Measurements from ENCODE around the gene STAC2. TPM values are rescaled to one million over a fixed set of nuclear protein-coding genes. Genes with fewer than 3 reads are reported as not detected.

STAC2 gene
- total and polyA plus RNA-seq, 2 of the 13 experiments (the other 11 are each of a cell fraction or from before 2014, with no cell fraction given): not detected

GRCh38 chr17:39200070-39200879, 25.5 kb downstream of the STAC2 start, which contains the start of gene RPL19 (continued):
- TF ChIP-seq MAZ (IDR thresholded peaks at IDR 0.05; ENCODE audit: borderline replicate concordance, low read depth, low read length) (no peak), MAZ (CRISPR knock-in tag; IDR thresholded peaks at IDR 0.05; ENCODE audit: low read depth) (peak; percentile 87), ZNF382 (CRISPR knock-in tag; IDR thresholded peaks at IDR 0.05; ENCODE audit: borderline replicate concordance) (no peak), FOXO1 (CRISPR knock-in tag; IDR thresholded peaks at IDR 0.05) (peak; percentile 54), SRSF4 (IDR thresholded peaks at IDR 0.05; ENCODE audit: low read depth, low read length, poor library complexity, severe bottlenecking) (no peak), FOXM1 (CRISPR knock-in tag; IDR thresholded peaks at IDR 0.05) (0 out of 2 replicates have a peak, but pooled peaks have one; percentile 23), YEATS4 (CRISPR knock-in tag; IDR thresholded peaks at IDR 0.05; ENCODE audit: borderline replicate concordance) (peak; percentile 86; the same call in 1 of the 2 replicates), SNAPC5 (CRISPR knock-in tag; IDR thresholded peaks at IDR 0.05; ENCODE audit: borderline replicate concordance) (no peak), ZZZ3 (CRISPR knock-in tag; IDR thresholded peaks at IDR 0.05; ENCODE audit: borderline replicate concordance) (peak; percentile 92; the same call in 1 of the 2 replicates), MED13 (CRISPR knock-in tag; IDR thresholded peaks at IDR 0.05) (peak; percentile 37; the same call in 1 of the 2 replicates), ZNF781 (CRISPR knock-in tag; IDR thresholded peaks at IDR 0.05; ENCODE audit: borderline replicate concordance, not compliant biosample characterization) (peak; percentile 73), KAT8 (CRISPR knock-in tag; IDR thresholded peaks at IDR 0.05) (peak; percentile 76; the same call in 1 of the 2 replicates), KLF15 (CRISPR knock-in tag; IDR thresholded peaks at IDR 0.05; ENCODE audit: borderline replicate concordance) (peak; percentile 80; the same call in 1 of the 2 replicates), ZNF569 (CRISPR knock-in tag; IDR thresholded peaks at IDR 0.05; ENCODE audit: borderline replicate concordance) (no peak; the same call in 1 of the 2 replicates), ZNF160 (CRISPR knock-in tag; IDR thresholded peaks at IDR 0.05) (peak; percentile 45; the same call in 1 of the 2 replicates), GMEB2 (CRISPR knock-in tag; IDR thresholded peaks at IDR 0.05; ENCODE audit: low read depth) (peak; percentile 33; the same call in 1 of the 2 replicates)
- TF ChIP-seq, protein P1, sequence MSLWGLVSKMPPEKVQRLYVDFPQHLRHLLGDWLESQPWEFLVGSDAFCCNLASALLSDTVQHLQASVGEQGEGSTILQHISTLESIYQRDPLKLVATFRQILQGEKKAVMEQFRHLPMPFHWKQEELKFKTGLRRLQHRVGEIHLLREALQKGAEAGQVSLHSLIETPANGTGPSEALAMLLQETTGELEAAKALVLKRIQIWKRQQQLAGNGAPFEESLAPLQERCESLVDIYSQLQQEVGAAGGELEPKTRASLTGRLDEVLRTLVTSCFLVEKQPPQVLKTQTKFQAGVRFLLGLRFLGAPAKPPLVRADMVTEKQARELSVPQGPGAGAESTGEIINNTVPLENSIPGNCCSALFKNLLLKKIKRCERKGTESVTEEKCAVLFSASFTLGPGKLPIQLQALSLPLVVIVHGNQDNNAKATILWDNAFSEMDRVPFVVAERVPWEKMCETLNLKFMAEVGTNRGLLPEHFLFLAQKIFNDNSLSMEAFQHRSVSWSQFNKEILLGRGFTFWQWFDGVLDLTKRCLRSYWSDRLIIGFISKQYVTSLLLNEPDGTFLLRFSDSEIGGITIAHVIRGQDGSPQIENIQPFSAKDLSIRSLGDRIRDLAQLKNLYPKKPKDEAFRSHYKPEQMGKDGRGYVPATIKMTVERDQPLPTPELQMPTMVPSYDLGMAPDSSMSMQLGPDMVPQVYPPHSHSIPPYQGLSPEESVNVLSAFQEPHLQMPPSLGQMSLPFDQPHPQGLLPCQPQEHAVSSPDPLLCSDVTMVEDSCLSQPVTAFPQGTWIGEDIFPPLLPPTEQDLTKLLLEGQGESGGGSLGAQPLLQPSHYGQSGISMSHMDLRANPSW (CRISPR knock-in tag; IDR thresholded peaks at IDR 0.05; ENCODE audit: borderline replicate concordance): no peak
- TF ChIP-seq, protein P2, sequence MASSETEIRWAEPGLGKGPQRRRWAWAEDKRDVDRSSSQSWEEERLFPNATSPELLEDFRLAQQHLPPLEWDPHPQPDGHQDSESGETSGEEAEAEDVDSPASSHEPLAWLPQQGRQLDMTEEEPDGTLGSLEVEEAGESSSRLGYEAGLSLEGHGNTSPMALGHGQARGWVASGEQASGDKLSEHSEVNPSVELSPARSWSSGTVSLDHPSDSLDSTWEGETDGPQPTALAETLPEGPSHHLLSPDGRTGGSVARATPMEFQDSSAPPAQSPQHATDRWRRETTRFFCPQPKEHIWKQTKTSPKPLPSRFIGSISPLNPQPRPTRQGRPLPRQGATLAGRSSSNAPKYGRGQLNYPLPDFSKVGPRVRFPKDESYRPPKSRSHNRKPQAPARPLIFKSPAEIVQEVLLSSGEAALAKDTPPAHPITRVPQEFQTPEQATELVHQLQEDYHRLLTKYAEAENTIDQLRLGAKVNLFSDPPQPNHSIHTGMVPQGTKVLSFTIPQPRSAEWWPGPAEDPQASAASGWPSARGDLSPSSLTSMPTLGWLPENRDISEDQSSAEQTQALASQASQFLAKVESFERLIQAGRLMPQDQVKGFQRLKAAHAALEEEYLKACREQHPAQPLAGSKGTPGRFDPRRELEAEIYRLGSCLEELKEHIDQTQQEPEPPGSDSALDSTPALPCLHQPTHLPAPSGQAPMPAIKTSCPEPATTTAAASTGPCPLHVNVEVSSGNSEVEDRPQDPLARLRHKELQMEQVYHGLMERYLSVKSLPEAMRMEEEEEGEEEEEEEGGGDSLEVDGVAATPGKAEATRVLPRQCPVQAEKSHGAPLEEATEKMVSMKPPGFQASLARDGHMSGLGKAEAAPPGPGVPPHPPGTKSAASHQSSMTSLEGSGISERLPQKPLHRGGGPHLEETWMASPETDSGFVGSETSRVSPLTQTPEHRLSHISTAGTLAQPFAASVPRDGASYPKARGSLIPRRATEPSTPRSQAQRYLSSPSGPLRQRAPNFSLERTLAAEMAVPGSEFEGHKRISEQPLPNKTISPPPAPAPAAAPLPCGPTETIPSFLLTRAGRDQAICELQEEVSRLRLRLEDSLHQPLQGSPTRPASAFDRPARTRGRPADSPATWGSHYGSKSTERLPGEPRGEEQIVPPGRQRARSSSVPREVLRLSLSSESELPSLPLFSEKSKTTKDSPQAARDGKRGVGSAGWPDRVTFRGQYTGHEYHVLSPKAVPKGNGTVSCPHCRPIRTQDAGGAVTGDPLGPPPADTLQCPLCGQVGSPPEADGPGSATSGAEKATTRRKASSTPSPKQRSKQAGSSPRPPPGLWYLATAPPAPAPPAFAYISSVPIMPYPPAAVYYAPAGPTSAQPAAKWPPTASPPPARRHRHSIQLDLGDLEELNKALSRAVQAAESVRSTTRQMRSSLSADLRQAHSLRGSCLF (CRISPR knock-in tag; IDR thresholded peaks at IDR 0.05; ENCODE audit: borderline replicate concordance): 0 out of 2 replicates have a peak, but pooled peaks have one; percentile 43
